Measurements from ENCODE around the gene PKN2. TPM values are rescaled to one million over a fixed set of nuclear protein-coding genes. Genes with fewer than 3 reads are reported as not detected.
A peak's percentile ranks its signal among the peaks of the same experiment; 100 is the strongest.

The PKN2 gene
- total and polyA plus RNA-seq, 2 donors (not counting 1 experiment from before 2014, with no cell fraction given): 28.7 to 29.9 TPM

DNA sequence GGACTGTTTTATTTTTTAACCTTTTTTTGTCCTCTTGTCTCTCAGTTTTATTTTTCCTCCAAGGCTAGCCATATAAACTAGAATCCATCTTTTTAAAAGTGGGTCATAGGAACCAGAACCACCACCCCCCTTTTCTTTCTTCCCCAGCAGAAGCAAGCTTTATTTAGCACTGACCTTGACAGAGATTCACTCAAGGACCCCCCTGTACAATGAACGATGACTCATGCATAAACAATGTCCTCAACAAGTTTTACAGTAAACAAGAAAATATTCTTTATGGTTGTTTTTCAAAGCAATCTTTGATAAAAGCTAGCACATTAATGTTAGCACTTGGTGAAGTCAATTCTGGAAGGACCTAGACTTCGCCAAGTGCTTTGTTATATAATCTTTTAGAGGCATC is 14.1 kb downstream of the PKN2 start:
- Histone ChIP-seq H3K36me3 (ENCODE audit: control insufficient read depth, insufficient read depth, low read length) (no peaks in the 10 kb centered on the region), H3K4me2 (ENCODE audit: extremely low read depth, insufficient read depth, low read length) (no peak overlapping the region), H4K20me1 (ENCODE audit: control insufficient read depth, extremely low read depth, insufficient read depth, low read length) (no peaks in the 10 kb centered on the region), H2AFZ (ENCODE audit: low read length) (no peak overlapping the region), H3K9me3 (ENCODE audit: control insufficient read depth, insufficient read depth, low read depth, low read length) (no peaks in the 10 kb centered on the region), H3K4me3 (replicated peaks in 1 of 4; ENCODE audit: control extremely low read depth in 1 of 4, insufficient read depth in 1 of 4, low read depth in 3 of 4, low read length in 4 of 4) (no peak overlapping the region), H3K27ac (ENCODE audit: insufficient read depth, low read length) (no peak overlapping the region), H3K9ac (ENCODE audit: insufficient read depth, low read length) (no peak overlapping the region), H3K27me3 (ENCODE audit: control insufficient read depth, insufficient read depth, low read length) (no peaks in the 10 kb centered on the region), H3K79me2 (ENCODE audit: control insufficient read depth, insufficient read depth, low read length) (peaks cover 49% of the 10 kb centered on the region), H3K4me1 (ENCODE audit: control insufficient read depth, extremely low read depth, insufficient read depth, low read length) (no peaks in the 10 kb centered on the region)
- TF ChIP-seq, protein P1, sequence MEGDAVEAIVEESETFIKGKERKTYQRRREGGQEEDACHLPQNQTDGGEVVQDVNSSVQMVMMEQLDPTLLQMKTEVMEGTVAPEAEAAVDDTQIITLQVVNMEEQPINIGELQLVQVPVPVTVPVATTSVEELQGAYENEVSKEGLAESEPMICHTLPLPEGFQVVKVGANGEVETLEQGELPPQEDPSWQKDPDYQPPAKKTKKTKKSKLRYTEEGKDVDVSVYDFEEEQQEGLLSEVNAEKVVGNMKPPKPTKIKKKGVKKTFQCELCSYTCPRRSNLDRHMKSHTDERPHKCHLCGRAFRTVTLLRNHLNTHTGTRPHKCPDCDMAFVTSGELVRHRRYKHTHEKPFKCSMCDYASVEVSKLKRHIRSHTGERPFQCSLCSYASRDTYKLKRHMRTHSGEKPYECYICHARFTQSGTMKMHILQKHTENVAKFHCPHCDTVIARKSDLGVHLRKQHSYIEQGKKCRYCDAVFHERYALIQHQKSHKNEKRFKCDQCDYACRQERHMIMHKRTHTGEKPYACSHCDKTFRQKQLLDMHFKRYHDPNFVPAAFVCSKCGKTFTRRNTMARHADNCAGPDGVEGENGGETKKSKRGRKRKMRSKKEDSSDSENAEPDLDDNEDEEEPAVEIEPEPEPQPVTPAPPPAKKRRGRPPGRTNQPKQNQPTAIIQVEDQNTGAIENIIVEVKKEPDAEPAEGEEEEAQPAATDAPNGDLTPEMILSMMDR (conservative IDR thresholded peaks at IDR 0.05 in 1 of 2, IDR thresholded peaks at IDR 0.05 in 1 of 2; ENCODE audit: low read depth in 1 of 2, low read length in 2 of 2): no peak
- TF ChIP-seq EZH2 (IDR thresholded peaks at IDR 0.05; ENCODE audit: low read length, missing control alignments): no peak
- peak; percentile 38 to 40 for DNase-seq (ENCODE audit: low read depth in 2 of 2)

DNA sequence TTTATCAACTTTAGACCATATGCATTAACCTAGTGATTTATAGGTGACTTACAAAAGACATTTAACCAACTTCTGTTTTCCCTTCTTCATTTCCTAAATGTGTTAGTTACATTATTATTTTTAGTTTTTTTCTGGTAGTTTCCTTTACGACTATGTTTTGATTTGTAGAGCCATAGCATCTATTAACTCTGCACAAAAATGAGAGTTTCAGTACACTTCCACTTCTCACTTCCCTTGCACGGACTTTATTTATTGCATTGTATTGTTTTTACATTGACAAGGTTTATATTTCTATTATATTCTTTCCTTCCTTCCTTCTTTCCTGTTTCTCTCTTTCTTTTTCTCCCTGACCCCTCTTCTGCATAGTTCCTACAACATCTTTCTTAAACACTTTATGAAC is 14.7 kb downstream of the PKN2 start:
- H3K9me3 ChIP-seq (ENCODE audit: control insufficient read depth, insufficient read depth, low read depth, low read length): no peaks in the 10 kb centered on the region
- no peak overlapping the region for H2AFZ ChIP-seq (ENCODE audit: low read length)
- no peaks in the 10 kb centered on the region for H3K27me3 ChIP-seq (ENCODE audit: control insufficient read depth, insufficient read depth, low read length)
- H3K36me3 ChIP-seq (ENCODE audit: control insufficient read depth, insufficient read depth, low read length): no peaks in the 10 kb centered on the region
- no peak overlapping the region for H3K27ac ChIP-seq (ENCODE audit: insufficient read depth, low read length)
- H3K4me1 ChIP-seq (ENCODE audit: control insufficient read depth, extremely low read depth, insufficient read depth, low read length): no peaks in the 10 kb centered on the region
- H3K9ac ChIP-seq (ENCODE audit: insufficient read depth, low read length): no peak overlapping the region
- no peak for TF ChIP-seq EZH2 (IDR thresholded peaks at IDR 0.05; ENCODE audit: low read length, missing control alignments)
- TF ChIP-seq, protein P1 (conservative IDR thresholded peaks at IDR 0.05 in 1 of 2, IDR thresholded peaks at IDR 0.05 in 1 of 2; ENCODE audit: low read depth in 1 of 2, low read length in 2 of 2): no peak
- H3K79me2 ChIP-seq (ENCODE audit: control insufficient read depth, insufficient read depth, low read length): peaks cover 45% of the 10 kb centered on the region
- H4K20me1 ChIP-seq (ENCODE audit: control insufficient read depth, extremely low read depth, insufficient read depth, low read length): no peaks in the 10 kb centered on the region
- DNase-seq (ENCODE audit: low read depth in 2 of 2): no peak
- no peak overlapping the region for H3K4me3 ChIP-seq (replicated peaks in 1 of 4; ENCODE audit: control extremely low read depth in 1 of 4, insufficient read depth in 1 of 4, low read depth in 3 of 4, low read length in 4 of 4)
- no peak overlapping the region for H3K4me2 ChIP-seq (ENCODE audit: extremely low read depth, insufficient read depth, low read length)

DNA sequence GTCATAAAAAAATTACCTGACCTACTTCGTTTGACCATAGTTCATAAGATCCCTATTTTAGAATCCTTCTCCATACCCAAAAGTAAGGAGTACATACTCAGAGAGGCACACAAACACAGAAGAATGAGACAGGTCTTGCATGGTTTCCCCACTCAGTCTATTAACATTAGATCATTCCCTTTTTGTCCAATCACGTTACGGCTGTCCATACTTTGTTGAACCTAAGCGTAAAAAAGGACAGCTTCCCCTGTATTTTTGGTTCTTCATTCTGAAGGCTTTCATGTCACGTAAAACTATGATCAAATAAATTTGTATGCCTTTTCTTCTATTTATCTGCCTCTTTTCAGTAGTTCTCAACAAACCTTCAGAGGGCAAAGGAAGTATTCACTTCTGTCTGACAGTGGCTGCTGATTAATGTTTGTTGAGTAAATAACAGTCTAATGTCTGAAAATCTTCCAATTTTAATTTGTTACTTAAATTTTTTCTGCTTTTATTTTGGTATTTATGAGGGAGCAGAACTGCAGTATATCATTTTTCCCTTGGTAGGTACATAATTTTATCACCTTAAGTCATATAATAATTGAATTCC is 16.4 kb downstream of the PKN2 start:
- Histone ChIP-seq H3K4me2 (ENCODE audit: extremely low read depth, insufficient read depth, low read length) (no peak overlapping the region), H4K20me1 (ENCODE audit: control insufficient read depth, extremely low read depth, insufficient read depth, low read length) (no peaks in the 10 kb centered on the region), H2AFZ (ENCODE audit: low read length) (no peak overlapping the region), H3K4me1 (ENCODE audit: control insufficient read depth, extremely low read depth, insufficient read depth, low read length) (no peaks in the 10 kb centered on the region), H3K9me3 (ENCODE audit: control insufficient read depth, insufficient read depth, low read depth, low read length) (no peaks in the 10 kb centered on the region), H3K27me3 (ENCODE audit: control insufficient read depth, insufficient read depth, low read length) (no peaks in the 10 kb centered on the region), H3K9ac (ENCODE audit: insufficient read depth, low read length) (no peak overlapping the region), H3K4me3 (replicated peaks in 1 of 4; ENCODE audit: control extremely low read depth in 1 of 4, insufficient read depth in 1 of 4, low read depth in 3 of 4, low read length in 4 of 4) (no peak overlapping the region), H3K27ac (ENCODE audit: insufficient read depth, low read length) (no peak overlapping the region), H3K79me2 (ENCODE audit: control insufficient read depth, insufficient read depth, low read length) (peaks cover 45% of the 10 kb centered on the region), H3K36me3 (ENCODE audit: control insufficient read depth, insufficient read depth, low read length) (no peaks in the 10 kb centered on the region)
- no peak for DNase-seq (ENCODE audit: low read depth in 2 of 2)
- TF ChIP-seq EZH2 (IDR thresholded peaks at IDR 0.05; ENCODE audit: low read length, missing control alignments): no peak
- TF ChIP-seq, protein P1 (conservative IDR thresholded peaks at IDR 0.05 in 1 of 2, IDR thresholded peaks at IDR 0.05 in 1 of 2; ENCODE audit: low read depth in 1 of 2, low read length in 2 of 2): no peak

Data from fibroblast of lung (primary cell).